Glutamatergic neuron (in vitro differentiated cells): ENCODE data around the gene COG2. TPM values are rescaled to one million over a fixed set of nuclear protein-coding genes. Genes with fewer than 3 reads are reported as not detected.

Experiments
- DNase-seq: peaks from one replicate; pipeline ENCODE4 v3.0.0; 2022
- H3K27ac Mint-ChIP-seq: one replicate; pipeline ENCODE4 v1.8.0; 2020; ENCODE audit warnings: mild to moderate bottlenecking, mixed read lengths, inconsistent platforms; ENCODE audit not compliant: unreplicated experiment
- H3K27me3 Mint-ChIP-seq: one replicate; pipeline ENCODE4 v1.8.0; 2020; ENCODE audit warnings: mild to moderate bottlenecking, moderate library complexity, mixed read lengths, inconsistent platforms; ENCODE audit not compliant: unreplicated experiment
- H3K36me3 Mint-ChIP-seq: one replicate; pipeline ENCODE4 v1.8.0; 2020; ENCODE audit warnings: mild to moderate bottlenecking, mixed read lengths, inconsistent platforms; ENCODE audit not compliant: unreplicated experiment
- H3K4me1 Mint-ChIP-seq: one replicate; pipeline ENCODE4 v1.8.0; 2020; ENCODE audit warnings: mild to moderate bottlenecking, low read depth, mixed read lengths, inconsistent platforms; ENCODE audit not compliant: unreplicated experiment
- H3K4me3 Mint-ChIP-seq: one replicate; pipeline ENCODE4 v1.8.0; 2020; ENCODE audit warnings: mild to moderate bottlenecking, mixed read lengths, inconsistent platforms; ENCODE audit not compliant: unreplicated experiment
- H3K9me3 Mint-ChIP-seq: one replicate; pipeline ENCODE4 v1.8.0; 2020; ENCODE audit warnings: mild to moderate bottlenecking, moderate library complexity, mixed read lengths, inconsistent platforms; ENCODE audit not compliant: unreplicated experiment
- total RNA-seq: library from RNA; stranded (reverse); fragmentation: NEBNext Ultra II Directional; extraction: Animal tissue kit (Norgen Biotek cat#: 25700); gene quantifications from one replicate; pipeline ENCODE4 v1.2.1, GENCODE V29; 2021; ENCODE audit not compliant: unreplicated experiment
- TF ChIP-seq, protein P1 (sequence below): fragments of 200-600 bp; sonication (generic); IDR thresholded peaks from one replicate; pipeline ENCODE4 v1.5.0; 2021; ENCODE audit not compliant: partially characterized antibody, unreplicated experiment

COG2 gene
- total RNA-seq, 1 donor from 2014 or later = 29.0 TPM

DNA sequence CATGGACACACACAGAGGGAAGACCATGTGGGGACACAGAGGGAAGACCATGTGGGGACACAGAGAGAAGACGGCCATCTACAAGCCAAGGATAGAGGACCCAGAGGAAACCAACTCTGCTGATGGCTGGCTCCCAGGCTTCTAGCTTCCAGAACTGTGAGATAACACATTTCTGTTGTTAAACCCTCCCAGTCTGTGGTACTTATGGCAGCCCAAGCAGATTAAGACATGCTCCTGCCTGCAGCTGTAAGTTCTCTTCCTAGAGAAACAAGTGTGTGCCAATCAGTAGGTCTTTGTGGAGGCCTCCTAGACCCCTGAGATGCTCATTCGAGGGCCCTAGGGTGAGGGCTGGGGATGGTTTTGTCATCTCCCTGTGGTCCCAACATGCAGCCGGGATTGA is 69.0 kb downstream of the COG2 start:
- TF ChIP-seq, protein P1, sequence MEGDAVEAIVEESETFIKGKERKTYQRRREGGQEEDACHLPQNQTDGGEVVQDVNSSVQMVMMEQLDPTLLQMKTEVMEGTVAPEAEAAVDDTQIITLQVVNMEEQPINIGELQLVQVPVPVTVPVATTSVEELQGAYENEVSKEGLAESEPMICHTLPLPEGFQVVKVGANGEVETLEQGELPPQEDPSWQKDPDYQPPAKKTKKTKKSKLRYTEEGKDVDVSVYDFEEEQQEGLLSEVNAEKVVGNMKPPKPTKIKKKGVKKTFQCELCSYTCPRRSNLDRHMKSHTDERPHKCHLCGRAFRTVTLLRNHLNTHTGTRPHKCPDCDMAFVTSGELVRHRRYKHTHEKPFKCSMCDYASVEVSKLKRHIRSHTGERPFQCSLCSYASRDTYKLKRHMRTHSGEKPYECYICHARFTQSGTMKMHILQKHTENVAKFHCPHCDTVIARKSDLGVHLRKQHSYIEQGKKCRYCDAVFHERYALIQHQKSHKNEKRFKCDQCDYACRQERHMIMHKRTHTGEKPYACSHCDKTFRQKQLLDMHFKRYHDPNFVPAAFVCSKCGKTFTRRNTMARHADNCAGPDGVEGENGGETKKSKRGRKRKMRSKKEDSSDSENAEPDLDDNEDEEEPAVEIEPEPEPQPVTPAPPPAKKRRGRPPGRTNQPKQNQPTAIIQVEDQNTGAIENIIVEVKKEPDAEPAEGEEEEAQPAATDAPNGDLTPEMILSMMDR = no peak
- no peak for DNase-seq
- Mint-ChIP-seq H3K4me3 (no peak overlapping the region), H3K9me3 (peaks cover 11% of the 10 kb centered on the region), H3K4me1 (peaks cover 13% of the 10 kb centered on the region), H3K27ac (no peak overlapping the region), H3K36me3 (no peaks in the 10 kb centered on the region), H3K27me3 (peaks cover 3% of the 10 kb centered on the region)

DNA sequence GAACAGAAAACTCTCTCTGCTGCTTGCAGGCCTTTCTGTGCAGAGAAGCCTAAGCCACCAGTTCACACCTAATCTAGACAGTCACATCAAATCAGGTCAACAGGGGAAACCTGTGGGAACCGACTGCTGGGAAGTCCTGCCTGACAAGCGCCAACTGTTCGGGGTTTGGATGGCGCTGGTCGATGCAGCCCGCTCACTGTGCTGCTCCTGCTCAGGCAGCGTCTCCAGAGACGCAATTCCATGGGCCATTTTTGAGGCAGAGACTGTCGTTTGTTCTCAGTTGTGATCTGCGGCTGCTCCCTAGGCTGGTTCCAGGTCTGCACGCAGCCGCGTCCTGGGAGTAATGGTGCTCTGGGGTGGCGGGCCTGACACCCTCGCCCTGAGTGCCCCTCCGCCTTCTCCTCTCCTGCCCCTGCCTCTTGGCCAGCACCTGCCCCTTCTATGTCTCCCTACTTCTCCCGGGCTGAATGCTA is 70.2 kb downstream of the COG2 start:
- peaks cover 13% of the 10 kb centered on the region for H3K4me1 Mint-ChIP-seq
- peaks cover 7% of the 10 kb centered on the region for H3K9me3 Mint-ChIP-seq
- peaks cover 5% of the 10 kb centered on the region for H3K36me3 Mint-ChIP-seq
- H3K27me3 Mint-ChIP-seq = no peaks in the 10 kb centered on the region
- no peak overlapping the region for H3K4me3 Mint-ChIP-seq
- TF ChIP-seq, protein P1 = no peak
- DNase-seq = no peak
- H3K27ac Mint-ChIP-seq = peak overlapping the region; percentile 21

DNA sequence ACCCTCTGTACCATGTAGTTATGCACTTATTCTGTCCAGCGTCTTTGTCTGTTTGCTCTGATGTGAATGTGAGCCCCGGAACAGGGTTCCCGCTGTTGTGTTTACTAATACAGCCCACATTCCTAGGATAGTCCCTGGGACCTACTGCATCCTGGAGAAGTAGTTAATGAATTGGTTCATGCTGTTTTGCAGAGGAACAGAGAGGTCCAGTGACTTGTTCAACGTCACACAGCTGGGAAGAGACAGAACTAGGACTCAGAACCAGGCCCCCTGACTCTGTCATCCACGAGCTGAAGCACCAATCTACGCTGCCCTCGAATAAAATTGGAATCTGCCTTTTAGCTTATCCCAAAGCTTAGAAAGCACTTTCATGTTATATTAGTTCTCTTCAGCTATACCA is 70.9 kb downstream of the COG2 start:
- peaks cover 13% of the 10 kb centered on the region for H3K4me1 Mint-ChIP-seq

DNA sequence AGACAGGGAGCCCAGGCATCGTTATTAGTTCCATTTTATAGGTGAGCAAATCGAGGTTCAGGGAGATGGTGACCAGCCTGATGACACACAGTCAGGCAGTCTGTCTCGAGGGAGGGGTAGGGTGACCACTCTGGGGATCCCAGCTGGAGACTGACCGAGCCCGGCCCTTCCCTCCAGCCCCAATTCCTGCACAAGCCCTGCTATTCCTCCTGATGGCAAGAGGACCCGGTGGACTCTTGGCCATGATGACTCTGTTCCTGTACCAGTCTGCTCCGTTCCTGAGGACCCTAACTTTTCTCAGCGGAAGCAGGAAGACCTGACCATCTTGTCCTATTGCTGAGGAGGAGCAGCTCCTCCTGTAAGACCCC is 71.2 kb downstream of the COG2 start:
- Mint-ChIP-seq H3K27ac (peak overlapping the region; percentile 77), H3K4me1 (peaks cover 13% of the 10 kb centered on the region), H3K27me3 (no peaks in the 10 kb centered on the region), H3K9me3 (peaks cover 5% of the 10 kb centered on the region), H3K36me3 (peaks cover 5% of the 10 kb centered on the region), H3K4me3 (peak overlapping the region; percentile 55)
- TF ChIP-seq, protein P1 = no peak
- DNase-seq = no peak

More for the DNA sequence above, 70.9 kb downstream of the COG2 start:
- H3K36me3 Mint-ChIP-seq = peaks cover 5% of the 10 kb centered on the region
- TF ChIP-seq, protein P1 = no peak
- DNase-seq = no peak
- no peak overlapping the region for H3K4me3 Mint-ChIP-seq
- peaks cover 7% of the 10 kb centered on the region for H3K9me3 Mint-ChIP-seq
- peak overlapping the region; percentile 21 for H3K27ac Mint-ChIP-seq
- no peaks in the 10 kb centered on the region for H3K27me3 Mint-ChIP-seq

DNA sequence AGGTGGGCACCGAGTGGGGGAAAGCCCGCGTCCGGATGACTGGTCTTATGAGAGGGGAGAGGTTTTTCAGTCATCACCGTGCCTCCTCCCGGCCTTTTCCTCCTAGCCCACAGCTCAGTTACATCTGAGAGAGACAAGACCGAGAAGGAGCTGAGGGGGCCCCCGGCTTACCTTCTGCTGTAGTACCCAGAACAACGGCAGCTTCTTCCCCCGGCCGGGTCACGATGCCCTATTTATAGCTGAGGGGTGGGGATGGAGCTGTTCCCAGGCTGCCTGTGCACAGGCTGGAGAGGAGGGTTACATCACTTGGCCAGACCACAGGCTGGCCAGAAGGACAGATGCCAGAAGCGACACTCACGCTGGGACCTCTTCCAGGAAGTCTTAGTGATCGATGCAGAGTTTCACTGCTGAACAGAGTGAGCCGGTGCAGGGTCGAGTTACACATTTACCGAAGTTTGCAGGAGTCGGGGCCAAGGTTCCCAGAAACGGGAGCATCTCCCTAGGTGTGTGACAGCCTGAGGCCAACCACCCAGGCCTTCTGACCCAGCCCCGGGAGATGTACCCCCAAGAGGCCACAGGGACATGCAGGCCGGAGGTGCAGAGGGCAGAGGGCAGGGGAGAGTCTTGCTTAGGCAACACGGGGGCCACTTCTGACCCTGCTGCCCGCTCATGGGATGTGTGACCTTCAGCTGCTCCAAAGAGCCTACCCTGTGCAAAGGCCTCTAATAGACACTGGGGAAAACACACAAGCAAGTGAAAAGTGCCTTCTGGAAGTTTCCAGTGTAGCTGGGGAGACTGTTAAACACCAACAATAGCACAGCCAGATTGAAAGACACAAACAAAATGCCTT is 71.9 kb downstream of the COG2 start, which contains the start of gene AGT:
Gene AGT, minus strand, starts transcription at position 208 of the 850 bp plus-strand sequence. CDS start 3,299 bp downstream, outside the sequence.
- TF ChIP-seq, protein P1 = no peak
- H3K9me3 Mint-ChIP-seq = peaks cover 3% of the 10 kb centered on the region
- H3K36me3 Mint-ChIP-seq = peaks cover 5% of the 10 kb centered on the region
- peak within 1 kb of the TSS; percentile 55 for H3K4me3 Mint-ChIP-seq
- peaks cover 13% of the 10 kb centered on the region for H3K4me1 Mint-ChIP-seq
- no peaks in the 10 kb centered on the region for H3K27me3 Mint-ChIP-seq
- DNase-seq = peak; percentile 44
- H3K27ac Mint-ChIP-seq = peak within 1 kb of the TSS; percentile 77
